K562 (cell line): Measurements from ENCODE around the gene RO60. TPM values are rescaled to one million over a fixed set of nuclear protein-coding genes. Genes with fewer than 3 reads are reported as not detected.

ENCODE experiments used
- CHD1 ChIP-seq: fragments of 200-600 bp; sonication (generic); IDR thresholded peaks from one replicate; pipeline ENCODE4 v1.6.1; 2012; ENCODE audit warnings: mild to moderate bottlenecking, moderate library complexity, low read length, inconsistent platforms
- ESRRA ChIP-seq: fragments of 450-650 bp; IDR thresholded peaks from 2 replicates; pipeline ENCODE4 v1.6.1; 2014; ENCODE audit warnings: low read depth, mild to moderate bottlenecking, moderate library complexity, borderline replicate concordance
- L3MBTL2 ChIP-seq: fragments of 450-650 bp; IDR thresholded peaks from 2 replicates; pipeline ENCODE4 v1.6.1; 2016; ENCODE audit warnings: mild to moderate bottlenecking, moderate library complexity
- NKRF ChIP-seq: fragments of 450-650 bp; IDR thresholded peaks from 2 replicates; pipeline ENCODE4 v1.6.1; 2016; ENCODE audit warnings: borderline replicate concordance
- OTX1 ChIP-seq: fragments of 450-650 bp; formaldehyde crosslinking; IDR thresholded peaks from 2 replicates; pipeline ENCODE4 v1.4.0; 2022; ENCODE audit warnings: mild to moderate bottlenecking
- REST ChIP-seq, 2 experiments: fragments of 450-650 bp; formaldehyde crosslinking in 1 of 2; IDR thresholded peaks; 2 replicates each; pipeline versions ENCODE4 v1.4.0 to v1.6.1; 2014 to 2020; ENCODE audit warnings: mild to moderate bottlenecking in 2 of 2, borderline replicate concordance in 1 of 2, low read depth in 1 of 2
- TOE1 ChIP-seq, 2 experiments: fragments of 450-650 bp in 1 of 2; sonication (generic) in 1 of 2; formaldehyde crosslinking in 1 of 2; IDR thresholded peaks; 2 replicates each; pipeline versions ENCODE4 v1.7.1 to v1.8.0; 2016 to 2022; ENCODE audit warnings: borderline replicate concordance in 2 of 2, mild to moderate bottlenecking in 2 of 2, antibody characterized with exemption in 1 of 2, inconsistent platforms in 1 of 2, low read depth in 1 of 2, missing genetic modification reagents in 1 of 2, moderate library complexity in 1 of 2
- ZBTB26 ChIP-seq: fragments of 450-650 bp; formaldehyde crosslinking; IDR thresholded peaks from 2 replicates; pipeline ENCODE4 v1.4.0; 2022; ENCODE audit warnings: missing genetic modification characterization
- ZC3H4 ChIP-seq: sonication (generic); formaldehyde crosslinking; IDR thresholded peaks from 2 replicates; pipeline ENCODE4 v1.9.0; 2021; ENCODE audit warnings: missing genetic modification reagents, borderline replicate concordance
- ZFP91 ChIP-seq: sonication (generic); formaldehyde crosslinking; IDR thresholded peaks from 2 replicates; pipeline ENCODE4 v1.8.0; 2022; ENCODE audit warnings: mild to moderate bottlenecking, missing genetic modification reagents
- ZNF589 ChIP-seq: fragments of 200-800 bp; sonication (Bioruptor generic); IDR thresholded peaks from 2 replicates; pipeline ENCODE4 v1.6.1; 2016; ENCODE audit warnings: low read depth, missing genetic modification characterization, missing compliant biosample characterization
- ZNF785 ChIP-seq: fragments of 250-450 bp; sonication (Bioruptor Pico); IDR thresholded peaks from 2 replicates; pipeline ENCODE4 v1.4.0; 2020; ENCODE audit warnings: mild to moderate bottlenecking
- polyA plus RNA-seq, 8 experiments: library from polyadenylated mRNA; depleted of rRNA in 4 of 8; stranded (reverse) in 5 of 8; unstranded in 3 of 8; fragments of >200 nt; fragmentation: Nextera tagmentation in 2 of 8; fragmentation: Illumina TruSeq in 1 of 8; extraction: Ambion mirVana in 2 of 8; extraction: Trizol in 1 of 8; gene quantifications; 2 replicates each; pipeline versions ENCODE4 v1.2.1 to v1.2.3, GENCODE V29; 2011 to 2014; ENCODE audit warnings: inconsistent platforms in 1 of 8, missing spikeins in 1 of 8
- total RNA-seq, 7 experiments: library from RNA; depleted of rRNA in 6 of 7; stranded (reverse); fragments of >200 nt in 6 of 7; fragmentation: Illumina TruSeq in 2 of 7; extraction: Trizol in 2 of 7; gene quantifications; 2 replicates each; pipeline versions ENCODE4 v1.2.1 to v1.2.3, GENCODE V29; 2011 to 2021; ENCODE audit warnings: low replicate concordance in 1 of 7

Gene RO60
- total and polyA plus RNA-seq, 9 of the 15 experiments (the other 6 are each of a cell fraction or from before 2014, with no cell fraction given): 24.9 to 187 (median 101) TPM

GRCh38 chr1:193058529-193059281 is 707 bp upstream of the RO60 start (continued):
- TF ChIP-seq CHD1 (peak; percentile 99), ZC3H4 (peak; percentile 95; the same call in 1 of the 2 replicates), TOE1 (IDR thresholded peaks at IDR 0.05; ENCODE audit: borderline replicate concordance) (no peak), TOE1 (CRISPR knock-in tag; IDR thresholded peaks at IDR 0.05; ENCODE audit: borderline replicate concordance, low read depth) (0 out of 2 replicates have a peak, but pooled peaks have one; percentile 81), L3MBTL2 (peak; percentile 60), OTX1 (CRISPR knock-in tag) (0 out of 2 replicates have a peak, but pooled peaks have one; percentile 79), ZNF785 (CRISPR knock-in tag) (no peak), ZFP91 (CRISPR knock-in tag) (peak; percentile 74; the same call in 1 of the 2 replicates), ZNF589 (peak; percentile 71; the same call in 1 of the 2 replicates), NKRF (no peak), ESRRA (peak; percentile 9; the same call in 1 of the 2 replicates), ZBTB26 (CRISPR knock-in tag) (0 out of 2 replicates have a peak, but pooled peaks have one; percentile 22), REST (IDR thresholded peaks at IDR 0.05; ENCODE audit: borderline replicate concordance) (no peak), REST (CRISPR knock-in tag; IDR thresholded peaks at IDR 0.05; ENCODE audit: low read depth) (peak; percentile 35; the same call in 1 of the 2 replicates)
